NCI-H524 treated with DMSO at 0.1 percent for 48 hours (cell line): ENCODE results near the gene WIPF3.

ENCODE experiments used
- DNase-seq: peaks from one replicate; lab custom pipeline; 2025; lab: John Stamatoyannopoulos, UW

The WIPF3 gene

GRCh38 chr7:29809533-29810155 lies 3.3 kb downstream of the WIPF3 start:
- DNase-seq, result no peak

- no peak for DNase-seq
These were observed 4.0 kb downstream of the WIPF3 start for GRCh38 chr7:29810297-29810696.

GRCh38 chr7:29810813-29811482 lies 4.6 kb downstream of the WIPF3 start:
- DNase-seq, result no peak

GRCh38 chr7:29811586-29811985 lies 5.3 kb downstream of the WIPF3 start:
- peak; percentile 3 for DNase-seq

DNA sequence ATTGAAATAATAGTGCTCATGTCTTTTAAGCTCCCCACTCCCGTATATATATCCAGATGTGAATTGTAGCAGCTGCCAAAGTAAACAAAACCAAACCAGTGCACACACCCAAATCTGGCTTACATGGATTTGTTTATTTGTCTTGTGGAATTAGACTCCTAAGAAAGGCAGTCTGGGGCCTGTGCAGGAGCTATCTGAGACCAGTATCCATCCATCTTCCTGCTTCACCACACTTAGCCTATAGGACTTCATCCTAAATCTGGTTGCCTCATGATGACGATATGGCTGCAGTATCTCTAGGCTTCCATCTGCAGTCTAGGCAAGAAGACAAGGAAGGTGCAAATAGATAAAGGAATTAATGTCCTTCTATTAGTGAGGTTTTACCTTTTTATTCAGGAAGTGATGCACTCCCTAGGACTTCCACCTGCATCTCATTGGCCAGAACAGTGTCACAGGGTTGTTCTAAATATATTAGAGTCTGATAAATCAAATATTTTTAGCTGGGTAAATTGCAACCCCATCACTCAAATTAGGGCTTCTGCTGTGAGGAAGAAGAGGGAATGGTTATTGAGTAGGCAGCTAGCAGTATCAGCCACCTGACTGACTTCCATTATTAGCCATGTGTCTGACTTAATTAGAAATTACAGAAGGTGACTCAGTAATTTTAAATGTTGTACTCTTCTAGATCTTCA lies 6.0 kb downstream of the WIPF3 start:
- no peak for DNase-seq

GRCh38 chr7:29815181-29816105 lies 9.1 kb downstream of the WIPF3 start:
- DNase-seq, result no peak

DNA sequence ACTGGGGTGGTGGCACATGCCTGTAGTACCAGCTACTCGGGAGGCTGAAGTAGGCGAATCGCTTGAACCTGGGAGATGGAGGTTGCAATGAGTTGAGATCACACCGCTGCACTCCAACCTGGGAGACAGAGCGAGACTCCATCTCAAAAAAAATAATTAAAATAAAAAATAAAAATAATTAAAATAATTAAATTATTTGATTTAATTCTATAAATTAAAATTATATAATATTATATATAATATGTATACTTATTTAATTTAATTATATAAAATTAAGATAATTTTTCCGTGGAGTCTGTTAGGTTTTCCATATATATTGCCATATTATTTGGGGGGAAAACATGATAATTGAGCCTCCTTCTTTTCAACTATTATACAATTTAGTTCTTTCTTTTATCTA lies 12.0 kb downstream of the WIPF3 start:
- DNase-seq, result no peak

DNA sequence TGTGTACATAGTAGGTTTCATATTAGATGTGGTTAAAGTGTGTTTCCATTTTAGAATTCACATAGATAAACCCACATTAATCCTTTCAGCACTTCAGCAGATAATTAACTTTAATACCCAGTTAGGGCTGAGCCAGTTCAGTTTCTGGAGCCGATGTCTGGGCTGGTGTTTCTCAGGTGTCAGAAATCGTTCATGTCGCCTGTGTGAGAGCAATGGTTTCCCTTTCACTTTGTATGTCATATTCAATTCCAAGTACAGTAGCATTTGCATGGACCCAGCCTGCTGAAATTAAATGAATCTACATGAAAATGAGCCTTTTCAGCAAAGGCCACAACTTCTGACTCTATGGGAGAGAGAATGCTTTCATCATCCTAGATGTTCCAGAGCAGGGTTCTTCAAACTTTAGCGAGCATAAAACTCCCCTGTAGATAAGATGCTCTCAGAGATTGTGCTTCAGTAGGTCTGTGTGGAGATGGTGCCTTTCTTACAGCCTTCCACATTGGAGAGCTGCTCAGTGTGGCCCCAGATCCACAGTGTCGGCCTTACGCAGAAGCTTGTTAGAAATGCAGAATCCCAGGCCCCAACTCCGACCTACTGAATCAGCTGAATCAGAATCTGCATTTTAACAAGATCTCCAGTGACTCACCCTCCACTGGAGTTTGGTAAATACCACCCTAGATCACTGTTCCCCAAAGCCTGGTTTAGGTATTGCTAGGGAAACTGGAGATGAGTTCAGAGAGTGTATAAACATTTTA lies 19.6 kb downstream of the WIPF3 start:
- no peak for DNase-seq

- no peak for DNase-seq
These were observed 20.2 kb downstream of the WIPF3 start for GRCh38 chr7:29826530-29826822.

DNA sequence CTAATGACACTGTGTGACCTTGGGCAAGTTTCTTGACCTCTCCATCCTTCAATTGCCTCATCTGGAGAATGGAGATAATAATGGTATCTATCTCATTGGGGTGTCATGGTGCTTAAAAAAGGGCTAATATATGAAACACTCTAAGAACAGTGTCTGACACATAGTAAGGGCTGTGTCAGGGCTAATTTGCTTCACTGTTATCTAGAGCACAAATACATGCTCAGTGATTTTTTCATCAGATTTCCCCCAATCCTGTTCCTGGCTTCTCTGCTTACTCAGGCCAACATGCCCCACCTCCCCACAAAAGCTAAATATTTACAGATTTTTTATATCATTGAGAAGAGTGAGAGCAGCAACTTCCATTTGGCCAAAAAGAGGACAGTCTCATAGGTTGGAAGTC lies 20.6 kb downstream of the WIPF3 start:
- no peak for DNase-seq

DNA sequence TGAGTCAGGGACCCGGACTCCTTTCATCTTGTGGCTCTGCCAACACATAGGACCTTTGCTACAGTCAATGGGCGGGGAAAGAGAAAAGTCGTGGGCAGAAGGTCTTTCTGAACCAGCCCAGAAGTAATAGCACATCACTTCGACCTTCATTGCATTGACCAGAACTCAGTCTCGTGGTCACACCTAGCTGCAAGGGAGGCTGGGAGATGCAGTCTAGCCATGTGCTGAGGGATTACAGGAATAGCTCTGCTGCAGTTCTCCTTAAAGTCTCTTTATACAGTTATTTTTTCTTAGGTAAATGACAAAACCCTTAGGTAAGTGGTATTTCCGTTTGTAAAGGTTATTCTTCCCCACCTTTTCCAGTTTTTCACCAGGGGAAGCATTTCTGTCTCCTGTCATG lies 25.4 kb downstream of the WIPF3 start:
- DNase-seq, result no peak

DNA sequence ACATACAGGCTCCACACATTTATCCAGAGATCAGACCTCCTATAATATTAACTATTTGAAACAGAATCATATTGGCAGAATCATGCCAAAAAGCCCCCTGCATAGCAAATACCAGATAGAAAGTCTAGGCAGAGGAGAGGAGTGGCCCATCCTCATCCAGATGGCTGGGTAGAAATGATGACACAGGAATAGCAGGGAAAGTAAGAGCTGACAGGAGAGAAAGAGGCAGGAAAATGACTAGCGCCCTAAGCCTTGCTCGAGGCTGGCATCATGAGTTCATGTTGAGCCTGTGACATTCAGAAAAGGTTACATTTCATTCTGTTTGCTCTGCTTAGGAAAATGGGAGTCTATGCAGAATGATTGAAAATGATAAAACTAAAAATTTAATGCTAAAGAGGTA lies 27.6 kb downstream of the WIPF3 start:
- DNase-seq, result no peak

- no peak for DNase-seq
These were observed 29.4 kb downstream of the WIPF3 start for GRCh38 chr7:29835718-29836117.

GRCh38 chr7:29839302-29839701 lies 33.0 kb downstream of the WIPF3 start:
- DNase-seq, result no peak

DNA sequence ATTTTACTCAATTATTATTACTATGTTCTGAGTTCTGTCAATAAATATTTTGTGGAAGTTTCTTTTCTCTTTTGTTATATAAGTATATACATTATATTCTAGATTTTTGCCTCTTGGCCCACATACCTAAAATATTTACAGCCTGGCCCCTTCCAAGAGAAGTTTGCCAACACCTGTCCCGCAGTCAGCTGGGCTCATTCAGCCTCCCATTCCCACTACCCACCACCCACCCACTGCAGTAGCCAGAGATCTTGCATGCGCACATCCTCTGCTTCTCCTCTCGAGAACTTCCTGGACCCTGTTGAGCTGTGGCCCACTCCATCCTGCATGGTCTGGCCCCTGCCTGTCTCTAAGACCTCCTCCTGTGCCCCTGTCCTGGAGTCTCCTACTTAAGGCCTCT lies 33.6 kb downstream of the WIPF3 start:
- DNase-seq, result no peak

GRCh38 chr7:29840701-29841100 lies 34.4 kb downstream of the WIPF3 start:
- no peak for DNase-seq

DNA sequence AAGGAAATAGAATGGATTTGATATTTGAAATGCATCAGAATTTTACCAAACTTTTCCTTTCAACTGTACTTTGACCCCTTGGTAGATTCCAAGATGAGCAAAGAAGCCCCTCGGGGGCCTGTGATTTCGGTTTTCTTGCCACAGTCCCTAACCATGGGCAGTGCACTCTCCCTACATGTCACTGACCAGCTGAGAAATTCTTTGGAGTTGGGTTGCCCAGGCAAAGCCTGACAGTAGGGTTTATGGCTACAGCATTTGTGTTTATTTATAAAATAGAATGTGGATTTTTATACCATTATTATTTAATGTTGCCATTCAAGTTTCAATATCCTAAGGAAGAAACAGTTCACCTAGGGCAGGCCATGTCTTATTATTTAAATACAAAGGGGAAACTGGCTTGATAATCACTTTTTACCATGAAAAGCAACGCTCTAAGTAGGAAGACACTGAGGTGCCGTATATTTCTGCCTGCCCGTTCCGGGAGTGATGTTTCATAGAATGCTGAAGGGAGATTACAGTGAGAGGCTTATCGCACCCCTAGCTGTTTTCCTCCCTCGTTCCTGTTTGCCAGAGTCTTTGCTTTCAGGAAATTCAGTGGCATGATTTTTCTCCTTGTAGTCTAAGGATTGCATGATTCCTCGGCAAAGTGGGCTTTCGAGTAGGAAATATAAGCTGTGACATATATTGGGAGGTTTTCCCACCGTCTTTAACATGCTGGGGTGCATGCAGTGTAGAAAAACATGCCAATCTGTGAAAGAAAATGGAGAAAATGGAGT lies 35.8 kb downstream of the WIPF3 start:
- no peak for DNase-seq

DNA sequence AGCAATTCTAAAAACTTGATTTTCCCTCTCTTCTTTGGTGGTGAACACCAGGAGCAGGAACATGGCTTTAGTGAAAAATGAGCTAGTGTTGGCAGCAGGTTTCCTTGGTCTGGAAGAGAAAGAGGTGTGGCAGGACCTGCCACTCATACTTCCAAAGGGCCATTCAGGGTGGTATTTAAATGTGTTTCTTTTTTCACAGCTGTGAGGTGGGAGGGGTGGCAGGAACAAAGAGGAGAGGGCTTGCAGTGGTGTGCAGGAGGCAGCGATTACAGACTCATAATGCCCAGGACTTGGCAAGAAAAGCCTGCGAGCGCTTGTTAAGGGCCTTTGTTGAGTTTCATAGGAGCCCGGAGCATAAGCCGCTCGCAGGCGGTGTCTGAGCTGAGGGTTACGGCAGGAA lies 36.8 kb downstream of the WIPF3 start:
- no peak for DNase-seq

- no peak for DNase-seq
These were observed 37.4 kb downstream of the WIPF3 start for GRCh38 chr7:29843726-29844125.

GRCh38 chr7:29844559-29844958 lies 38.3 kb downstream of the WIPF3 start:
- no peak for DNase-seq

DNA sequence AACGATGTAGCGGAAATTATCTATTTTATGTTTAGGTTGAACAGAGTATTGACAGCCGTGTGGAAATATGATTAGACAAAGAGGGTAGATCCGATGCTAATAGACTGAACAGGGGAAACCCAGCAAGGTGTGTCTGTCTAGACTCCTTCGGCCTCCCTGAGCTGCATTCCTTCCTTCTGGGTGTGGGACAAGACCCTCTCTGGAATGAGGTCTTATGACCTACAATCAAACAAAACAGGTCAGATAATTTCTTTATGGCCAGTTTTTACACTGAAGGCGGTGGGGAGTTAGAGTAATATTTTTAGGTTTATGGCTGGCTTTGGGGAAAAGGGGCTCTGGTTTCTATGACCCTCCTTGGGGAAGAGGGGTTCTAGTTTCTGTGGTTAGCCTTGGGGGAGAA lies 41.2 kb downstream of the WIPF3 start:
- DNase-seq, result no peak
